ENCODE measurements around the gene GPR132.

GRCh38 chr14:105108516-105108864 is 43.3 kb upstream of the GPR132 start:
- TF ChIP-seq CTCF (IDR thresholded peaks at IDR 0.05) (no peak), POLR2AphosphoS5 (IDR thresholded peaks at IDR 0.05; ENCODE audit: insufficient read depth in 1 of 2, low read depth in 1 of 2) (no peak)

Data from vagina (tissue), 2 donors.